ENCODE measurements around the gene ZNF26. TPM values are rescaled to one million over a fixed set of nuclear protein-coding genes. Genes with fewer than 3 reads are reported as not detected.

ZNF26 gene
- total RNA-seq, 3 donors from 2014 or later, result 8.1 to 13.4 (median 8.3) TPM

DNA sequence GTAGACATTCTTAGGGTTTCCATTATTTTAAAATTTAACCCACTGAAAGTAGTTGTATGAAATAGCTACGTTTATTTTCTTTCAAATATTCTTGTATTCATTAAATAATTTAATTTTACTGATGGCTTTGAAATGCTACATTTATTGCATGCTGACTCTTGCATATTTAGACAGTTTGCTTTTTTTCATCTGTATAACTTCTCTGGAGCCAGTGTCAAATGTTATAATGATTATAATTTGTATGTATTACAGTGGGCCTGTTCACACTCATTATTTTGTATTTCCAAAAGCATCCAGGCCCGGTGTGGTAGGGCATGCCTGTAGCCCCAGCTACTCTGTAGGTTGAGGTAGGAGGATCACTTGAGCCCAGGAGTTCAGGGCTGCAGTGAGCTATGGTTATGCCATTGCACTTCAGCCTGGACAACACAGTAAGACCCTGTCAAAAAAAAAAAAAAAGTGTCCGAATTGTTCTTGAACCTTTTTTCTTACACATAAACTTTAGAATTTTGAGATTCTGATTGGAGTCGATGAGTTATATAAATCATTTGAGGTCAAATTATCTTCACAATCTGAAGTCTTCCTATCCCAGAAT lies 52.0 kb downstream of the ZNF26 start:
- ATAC-seq (no peak), DNase-seq (no peak)
- Histone ChIP-seq H3K9me3 (peaks cover 59% of the 10 kb centered on the region), H3K36me3 (ENCODE audit: low read depth) (peaks cover 5% of the 10 kb centered on the region), H3K4me3 (peak overlapping the region; percentile 67), H3K4me1 (ENCODE audit: low read depth) (peaks cover 5% of the 10 kb centered on the region)
- intact Hi-C loops (cut with DNase I, micrococcal nuclease), result no loop called here
- TF ChIP-seq, protein P1, sequence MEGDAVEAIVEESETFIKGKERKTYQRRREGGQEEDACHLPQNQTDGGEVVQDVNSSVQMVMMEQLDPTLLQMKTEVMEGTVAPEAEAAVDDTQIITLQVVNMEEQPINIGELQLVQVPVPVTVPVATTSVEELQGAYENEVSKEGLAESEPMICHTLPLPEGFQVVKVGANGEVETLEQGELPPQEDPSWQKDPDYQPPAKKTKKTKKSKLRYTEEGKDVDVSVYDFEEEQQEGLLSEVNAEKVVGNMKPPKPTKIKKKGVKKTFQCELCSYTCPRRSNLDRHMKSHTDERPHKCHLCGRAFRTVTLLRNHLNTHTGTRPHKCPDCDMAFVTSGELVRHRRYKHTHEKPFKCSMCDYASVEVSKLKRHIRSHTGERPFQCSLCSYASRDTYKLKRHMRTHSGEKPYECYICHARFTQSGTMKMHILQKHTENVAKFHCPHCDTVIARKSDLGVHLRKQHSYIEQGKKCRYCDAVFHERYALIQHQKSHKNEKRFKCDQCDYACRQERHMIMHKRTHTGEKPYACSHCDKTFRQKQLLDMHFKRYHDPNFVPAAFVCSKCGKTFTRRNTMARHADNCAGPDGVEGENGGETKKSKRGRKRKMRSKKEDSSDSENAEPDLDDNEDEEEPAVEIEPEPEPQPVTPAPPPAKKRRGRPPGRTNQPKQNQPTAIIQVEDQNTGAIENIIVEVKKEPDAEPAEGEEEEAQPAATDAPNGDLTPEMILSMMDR (IDR thresholded peaks at IDR 0.05), result no peak

DNA sequence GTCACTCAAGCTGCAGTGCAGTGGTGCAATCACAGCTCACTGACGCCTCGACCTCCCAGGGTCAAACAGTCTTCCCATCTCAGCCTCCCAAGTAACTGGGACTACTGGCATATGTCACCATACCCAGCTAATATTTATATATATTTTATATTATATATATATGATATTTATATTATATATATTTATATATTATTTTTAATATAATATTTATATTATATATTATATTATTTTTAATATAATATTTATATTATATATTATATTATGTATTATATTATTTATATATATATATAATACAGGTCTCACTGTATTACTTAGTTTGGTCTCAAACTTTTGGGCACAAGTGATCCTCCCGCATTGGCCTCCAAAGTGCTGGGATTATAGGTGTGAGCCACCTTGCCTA lies 60.5 kb downstream of the ZNF26 start:
- DNase-seq (no peak), ATAC-seq (no peak)
- no peak overlapping the region for H3K4me3 ChIP-seq
- TF ChIP-seq, protein P1 (IDR thresholded peaks at IDR 0.05), result no peak
- no peaks in the 10 kb centered on the region for H3K4me1 ChIP-seq (ENCODE audit: low read depth)
- H3K36me3 ChIP-seq (ENCODE audit: low read depth), result peaks cover 38% of the 10 kb centered on the region
- peaks cover 98% of the 10 kb centered on the region for H3K9me3 ChIP-seq
- intact Hi-C loops (cut with DNase I, micrococcal nuclease), result no loop called here

DNA sequence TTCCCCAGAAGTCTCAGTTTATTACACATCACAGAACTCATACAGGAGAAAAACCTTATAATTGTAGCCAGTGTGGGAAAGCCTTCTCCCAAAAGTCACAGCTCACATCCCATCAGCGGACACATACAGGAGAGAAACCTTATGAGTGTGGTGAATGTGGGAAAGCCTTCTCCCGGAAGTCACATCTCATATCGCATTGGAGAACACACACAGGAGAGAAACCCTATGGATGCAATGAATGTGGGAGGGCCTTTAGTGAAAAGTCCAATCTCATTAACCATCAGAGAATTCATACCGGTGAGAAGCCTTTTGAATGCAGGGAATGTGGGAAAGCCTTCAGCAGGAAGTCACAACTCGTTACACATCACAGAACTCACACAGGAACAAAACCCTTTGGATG lies 71.3 kb downstream of the ZNF26 start:
- Histone ChIP-seq H3K36me3 (ENCODE audit: low read depth) (peaks cover 15% of the 10 kb centered on the region), H3K9me3 (peaks cover 100% of the 10 kb centered on the region), H3K4me1 (ENCODE audit: low read depth) (no peaks in the 10 kb centered on the region), H3K4me3 (no peak overlapping the region)
- TF ChIP-seq, protein P1 (IDR thresholded peaks at IDR 0.05), result no peak
- intact Hi-C loops (cut with DNase I, micrococcal nuclease), result no loop called here
- ATAC-seq, result no peak
- DNase-seq, result no peak

DNA sequence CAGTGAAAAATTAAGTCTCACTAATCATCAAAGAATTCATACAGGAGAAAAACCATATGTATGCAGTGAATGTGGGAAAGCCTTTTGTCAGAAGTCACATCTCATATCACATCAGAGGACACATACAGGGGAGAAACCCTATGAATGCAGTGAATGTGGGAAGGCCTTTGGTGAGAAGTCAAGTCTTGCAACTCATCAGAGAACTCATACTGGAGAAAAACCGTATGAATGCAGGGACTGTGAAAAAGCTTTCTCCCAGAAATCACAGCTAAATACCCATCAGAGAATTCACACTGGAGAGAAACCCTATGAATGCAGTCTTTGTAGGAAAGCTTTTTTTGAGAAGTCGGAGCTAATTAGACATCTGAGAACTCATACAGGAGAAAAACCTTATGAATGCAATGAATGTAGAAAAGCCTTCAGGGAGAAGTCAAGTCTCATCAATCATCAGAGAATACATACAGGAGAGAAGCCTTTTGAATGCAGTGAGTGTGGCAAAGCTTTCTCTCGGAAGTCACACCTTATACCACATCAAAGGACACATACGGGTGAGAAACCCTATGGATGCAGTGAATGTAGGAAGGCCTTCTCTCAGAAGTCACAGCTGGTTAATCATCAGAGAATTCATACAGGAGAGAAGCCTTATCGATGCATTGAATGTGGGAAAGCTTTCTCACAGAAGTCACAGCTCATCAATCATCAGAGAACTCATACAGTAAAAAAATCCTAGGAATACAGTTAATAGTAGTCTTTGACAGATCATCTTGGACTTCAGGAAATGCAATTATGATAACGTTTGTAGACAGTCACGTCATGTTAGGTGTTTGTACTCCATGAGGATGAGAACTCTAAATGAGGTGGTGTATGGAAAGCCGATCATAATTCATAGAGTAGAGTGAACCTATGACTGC lies 72.3 kb downstream of the ZNF26 start:
- TF ChIP-seq, protein P1 (IDR thresholded peaks at IDR 0.05), result no peak
- Histone ChIP-seq H3K4me1 (ENCODE audit: low read depth) (no peaks in the 10 kb centered on the region), H3K9me3 (peaks cover 100% of the 10 kb centered on the region), H3K36me3 (ENCODE audit: low read depth) (peaks cover 7% of the 10 kb centered on the region), H3K4me3 (no peak overlapping the region)
- intact Hi-C loops (cut with DNase I, micrococcal nuclease), result no loop called here
- no peak for DNase-seq
- ATAC-seq, result no peak

DNA sequence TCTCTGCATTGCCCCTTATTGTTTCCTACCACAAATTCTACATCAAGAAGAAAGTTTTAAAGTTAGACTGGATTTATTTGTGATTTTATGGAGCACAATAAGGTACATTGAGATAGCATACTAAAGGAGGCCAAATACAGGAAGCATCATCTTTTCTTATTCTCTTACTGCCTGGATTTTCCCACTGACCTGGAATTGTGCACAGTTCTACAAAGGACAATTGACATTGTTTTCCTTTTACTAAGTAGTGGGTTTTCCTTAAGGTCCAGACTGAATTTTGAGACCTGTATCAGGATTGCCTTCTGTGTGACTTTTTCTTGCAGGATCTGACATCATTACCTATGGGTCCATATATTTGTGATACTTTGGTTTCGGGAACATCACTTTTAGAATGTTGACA lies 75.8 kb downstream of the ZNF26 start:
- DNase-seq (no peak), ATAC-seq (no peak)
- intact Hi-C loops (cut with DNase I, micrococcal nuclease), result no loop called here
- Histone ChIP-seq H3K36me3 (ENCODE audit: low read depth) (no peaks in the 10 kb centered on the region), H3K9me3 (peaks cover 98% of the 10 kb centered on the region), H3K4me1 (ENCODE audit: low read depth) (no peaks in the 10 kb centered on the region), H3K4me3 (no peak overlapping the region)
- TF ChIP-seq, protein P1 (IDR thresholded peaks at IDR 0.05), result no peak

All from mucosa of descending colon (tissue), 3 donors.